SKM-1 treated with dmso at 0.1 percent for 144 hours (cell line): Measurements from ENCODE around the gene NUSAP1.
"Not testable (repeated sequence)": the region's sequence is repeated elsewhere in the genome, so short reads cannot be mapped to it uniquely, and the experiment has no call there.

Source experiments
- DNase-seq: peaks from one replicate; lab custom pipeline; 2025; ENCODE audit not compliant: unreplicated experiment; lab: John Stamatoyannopoulos, UW

The NUSAP1 gene, protein sequence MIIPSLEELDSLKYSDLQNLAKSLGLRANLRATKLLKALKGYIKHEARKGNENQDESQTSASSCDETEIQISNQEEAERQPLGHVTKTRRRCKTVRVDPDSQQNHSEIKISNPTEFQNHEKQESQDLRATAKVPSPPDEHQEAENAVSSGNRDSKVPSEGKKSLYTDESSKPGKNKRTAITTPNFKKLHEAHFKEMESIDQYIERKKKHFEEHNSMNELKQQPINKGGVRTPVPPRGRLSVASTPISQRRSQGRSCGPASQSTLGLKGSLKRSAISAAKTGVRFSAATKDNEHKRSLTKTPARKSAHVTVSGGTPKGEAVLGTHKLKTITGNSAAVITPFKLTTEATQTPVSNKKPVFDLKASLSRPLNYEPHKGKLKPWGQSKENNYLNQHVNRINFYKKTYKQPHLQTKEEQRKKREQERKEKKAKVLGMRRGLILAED

DNA sequence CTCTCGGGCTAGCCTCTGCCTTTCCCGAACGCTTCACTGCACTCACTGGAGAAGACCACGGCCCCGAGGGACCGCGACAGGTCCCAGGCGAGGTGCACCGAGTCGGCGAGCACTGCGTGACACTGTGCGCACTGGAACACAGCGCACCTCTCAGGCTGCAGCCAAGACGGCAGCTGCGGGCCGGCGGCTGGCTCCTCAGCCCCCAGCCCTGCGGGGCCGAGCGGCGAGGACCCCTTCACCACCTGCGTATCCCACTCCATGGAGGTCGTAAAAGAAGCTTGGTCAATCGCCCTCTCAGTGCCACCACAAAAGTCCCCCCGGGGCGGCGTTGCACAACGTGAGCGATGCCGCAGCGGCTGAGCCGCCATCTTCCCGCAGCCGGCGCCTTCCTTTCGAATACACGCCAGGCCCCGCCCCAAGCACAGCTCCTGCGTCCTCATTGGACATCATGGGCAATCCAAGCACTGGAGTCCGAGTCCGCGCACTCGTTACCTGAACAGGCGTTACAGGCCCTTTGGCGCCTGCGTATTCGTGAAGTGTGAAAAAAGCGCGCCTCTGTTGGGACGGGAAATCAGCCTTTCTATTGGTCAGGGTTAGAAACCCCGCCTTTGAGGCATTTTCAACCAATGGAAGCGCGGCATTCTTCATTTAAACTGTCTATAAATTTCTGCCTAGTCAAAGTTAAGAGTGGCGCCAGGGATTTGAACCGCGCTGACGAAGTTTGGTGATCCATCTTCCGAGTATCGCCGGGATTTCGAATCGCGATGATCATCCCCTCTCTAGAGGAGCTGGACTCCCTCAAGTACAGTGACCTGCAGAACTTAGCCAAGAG is at the start of gene NUSAP1, which contains the start of gene OIP5:
Gene NUSAP1 (plus strand): TSS at position 688 of the 832 bp plus-strand sequence. CDS start 77 bp downstream, at position 765.
Gene OIP5 (minus strand): TSS at position 398 of the 832 bp plus-strand sequence. CDS start 30 bp downstream, at position 368.
- peak; percentile 99 for DNase-seq

DNA sequence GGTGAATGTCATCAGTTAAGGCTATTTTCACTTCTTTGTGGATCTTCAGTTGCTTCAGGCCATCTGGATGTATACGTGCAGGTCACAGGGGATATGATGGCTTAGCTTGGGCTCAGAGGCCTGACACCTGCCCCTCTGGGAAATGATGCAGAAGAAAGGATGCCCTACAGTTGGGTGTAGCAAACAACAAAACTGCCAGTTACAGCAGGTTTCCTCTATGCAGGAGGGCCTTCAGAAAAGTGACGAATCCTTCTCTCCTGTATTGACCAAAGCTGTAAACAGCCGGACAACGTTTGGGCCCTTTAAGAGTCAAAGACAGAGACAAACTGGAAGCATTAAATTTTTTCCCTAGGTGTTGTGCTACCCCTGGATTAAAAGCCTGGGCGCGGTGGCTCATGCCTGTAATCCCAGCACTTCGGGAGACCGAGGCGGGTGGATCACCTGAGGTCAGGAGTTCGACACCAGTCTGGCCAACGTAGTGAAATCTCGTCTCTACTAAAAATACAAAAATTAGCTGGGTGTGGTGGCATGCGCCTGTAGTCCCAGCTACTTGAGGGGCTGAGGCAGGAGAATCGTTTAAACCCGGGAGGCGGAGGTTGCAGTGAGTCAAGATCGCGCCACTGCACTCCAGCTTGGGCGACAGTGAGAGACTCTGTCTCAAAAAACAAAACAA is 49.6 kb upstream of the NUSAP1 start:
- DNase-seq: not testable (repeated sequence)

DNA sequence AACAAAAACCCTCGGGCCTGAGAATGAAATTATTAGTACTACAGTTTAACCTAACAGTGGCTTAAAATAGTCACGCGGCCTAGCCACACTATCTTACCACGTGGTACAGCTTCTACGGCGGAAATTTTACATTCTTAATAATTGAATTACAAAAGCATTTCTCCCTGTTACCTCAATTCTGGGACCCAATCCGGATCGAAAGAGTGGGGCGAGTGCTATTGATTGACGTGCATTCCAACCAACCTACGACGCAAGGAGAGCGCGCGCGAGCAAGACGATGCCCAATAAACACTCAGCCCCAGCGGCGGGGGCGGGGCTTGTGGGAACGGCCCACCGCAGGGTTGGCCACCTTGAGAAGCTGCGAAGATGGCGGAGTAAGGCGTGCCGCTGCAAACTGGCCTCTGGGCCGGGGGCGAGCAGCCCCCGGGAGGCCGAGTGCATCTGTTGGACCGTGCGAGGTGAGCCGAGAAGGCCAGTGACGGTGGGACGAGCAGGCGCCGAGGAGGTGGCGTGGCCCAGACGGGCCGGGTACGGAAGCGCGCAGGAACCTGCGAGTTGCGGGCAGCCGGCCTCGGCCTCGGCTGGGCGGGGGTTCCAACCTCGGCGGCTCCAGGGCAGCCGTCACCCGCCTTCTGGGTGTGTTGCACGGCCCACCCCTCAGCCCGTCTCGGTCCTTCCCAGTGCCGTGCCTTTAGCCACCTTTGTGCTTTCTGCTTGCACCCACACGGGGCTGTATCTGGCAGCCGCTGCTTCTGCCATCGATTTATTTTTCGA is 48.8 kb upstream of the NUSAP1 start:
- peak; percentile 97 for DNase-seq

DNA sequence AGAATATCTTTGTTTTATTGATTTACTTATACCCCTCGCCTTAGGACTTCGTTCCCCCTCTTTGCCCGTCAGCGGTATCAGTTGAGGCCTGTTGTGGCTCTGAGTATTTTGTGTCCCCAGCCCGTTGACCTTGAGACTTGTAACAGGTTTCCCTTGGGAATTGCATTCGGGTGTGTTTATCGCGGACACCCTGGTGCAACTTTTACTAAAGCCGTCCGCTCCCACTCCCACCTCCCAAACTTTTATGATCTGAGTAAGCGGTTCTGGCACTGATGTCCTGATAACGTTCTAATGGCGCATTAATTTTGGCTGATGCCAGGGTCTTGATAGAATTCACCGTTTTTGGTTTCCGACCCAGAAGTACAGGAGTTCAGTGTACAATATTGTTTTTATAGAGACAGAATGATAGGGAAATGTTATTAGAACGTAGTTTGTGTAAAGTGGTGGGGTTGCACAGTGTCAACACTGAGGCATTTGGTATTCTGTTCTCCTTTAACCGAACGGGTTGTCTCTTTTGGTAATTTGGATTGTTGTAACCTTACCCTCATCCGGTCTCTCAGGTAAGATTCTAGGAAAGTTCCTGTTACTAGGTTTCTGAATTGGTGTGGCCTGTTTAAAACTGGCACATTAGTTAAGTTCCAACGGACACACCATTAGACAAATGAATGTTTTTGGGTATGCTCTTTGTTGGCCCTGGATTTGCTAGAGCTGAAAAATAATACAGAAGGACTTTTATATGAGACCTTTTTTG is 48.1 kb upstream of the NUSAP1 start:
- no peak for DNase-seq

DNA sequence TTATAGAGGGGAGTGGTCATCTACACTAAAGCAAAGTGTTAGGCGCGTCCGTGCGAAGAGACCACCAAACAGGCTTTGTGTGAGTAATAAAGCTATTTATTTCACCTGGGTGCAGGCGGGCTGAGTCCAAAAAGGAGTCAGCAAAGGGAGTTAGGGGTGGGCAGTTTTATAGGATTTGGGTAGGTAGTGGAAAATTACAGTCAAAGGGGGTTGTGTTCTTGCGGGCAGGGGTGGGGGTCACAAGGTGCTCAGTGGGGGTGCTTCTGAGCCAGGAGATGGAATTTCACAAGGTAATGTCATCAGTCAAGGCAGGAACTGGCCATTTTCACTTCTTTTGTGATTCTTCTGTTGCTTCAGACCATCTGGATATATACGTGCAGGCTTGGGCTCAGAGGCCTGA is 47.4 kb upstream of the NUSAP1 start:
- no peak for DNase-seq

DNA sequence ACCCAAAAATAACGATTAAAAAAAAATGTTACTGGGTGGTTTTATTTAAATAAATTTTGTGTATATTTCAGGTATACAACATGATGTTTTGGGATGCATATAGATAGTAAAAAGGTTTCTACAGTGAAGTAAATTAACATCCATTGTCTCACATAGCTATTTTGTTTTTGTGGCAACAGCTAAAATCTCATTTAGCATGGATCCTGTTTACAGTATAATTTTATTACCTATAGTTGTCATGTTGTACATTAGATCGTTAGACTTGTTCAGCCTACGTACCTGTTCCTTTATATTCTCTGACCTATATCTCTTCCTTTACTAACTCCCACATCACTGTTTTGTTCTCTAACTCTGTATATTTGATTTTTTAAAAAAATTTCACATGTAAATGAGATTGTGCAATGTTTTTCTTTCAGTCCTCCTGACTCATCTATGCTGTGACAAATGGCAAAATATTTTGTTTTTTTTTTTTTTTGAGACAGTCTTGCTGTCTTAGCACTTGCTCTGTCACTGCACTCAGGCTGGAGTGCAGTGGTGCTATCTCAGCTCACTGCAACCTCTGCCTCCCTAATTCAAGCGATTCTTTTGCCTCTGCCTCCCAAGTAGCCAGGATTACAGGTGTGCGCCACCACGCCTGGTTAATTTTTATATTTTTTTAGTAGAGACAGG is 45.9 kb upstream of the NUSAP1 start:
- no peak for DNase-seq

DNA sequence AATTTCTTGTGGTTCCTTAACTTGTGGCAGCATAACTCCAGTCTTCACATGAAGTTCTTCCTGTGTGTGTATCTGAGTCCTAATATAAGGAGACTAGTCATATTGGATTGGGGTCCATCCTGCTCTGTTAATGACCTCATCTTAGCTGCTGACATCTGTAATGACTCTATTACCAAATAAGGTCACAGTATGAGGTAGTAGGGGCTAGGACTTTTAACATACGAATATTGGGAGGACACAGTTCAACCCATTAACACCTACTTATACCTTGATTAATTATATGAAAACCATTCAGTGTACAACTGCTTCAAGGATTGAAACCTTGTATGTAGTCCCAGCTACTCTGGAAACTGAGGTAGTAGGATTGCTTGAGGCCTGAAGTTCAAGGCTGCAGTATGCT is 44.2 kb upstream of the NUSAP1 start:
- no peak for DNase-seq

DNA sequence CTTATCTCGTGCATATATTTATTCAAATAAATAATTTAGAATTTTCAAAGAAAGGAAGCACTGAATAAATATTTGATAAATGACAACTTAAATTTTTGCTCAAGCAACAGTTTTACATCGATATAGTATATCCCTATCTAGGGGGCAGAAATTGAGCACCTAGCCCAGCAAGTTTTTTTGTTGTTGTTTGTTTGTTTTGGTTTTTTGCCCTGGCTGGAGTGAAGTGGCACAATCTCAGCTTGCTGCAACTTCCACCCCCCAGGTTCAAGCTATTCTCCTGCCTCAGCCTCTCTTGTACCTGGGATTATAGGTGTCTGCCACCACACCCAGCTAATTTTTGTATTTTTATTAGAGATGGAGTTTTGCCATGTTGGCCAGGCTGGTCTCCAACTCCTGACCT is 42.7 kb upstream of the NUSAP1 start:
- DNase-seq: no peak

DNA sequence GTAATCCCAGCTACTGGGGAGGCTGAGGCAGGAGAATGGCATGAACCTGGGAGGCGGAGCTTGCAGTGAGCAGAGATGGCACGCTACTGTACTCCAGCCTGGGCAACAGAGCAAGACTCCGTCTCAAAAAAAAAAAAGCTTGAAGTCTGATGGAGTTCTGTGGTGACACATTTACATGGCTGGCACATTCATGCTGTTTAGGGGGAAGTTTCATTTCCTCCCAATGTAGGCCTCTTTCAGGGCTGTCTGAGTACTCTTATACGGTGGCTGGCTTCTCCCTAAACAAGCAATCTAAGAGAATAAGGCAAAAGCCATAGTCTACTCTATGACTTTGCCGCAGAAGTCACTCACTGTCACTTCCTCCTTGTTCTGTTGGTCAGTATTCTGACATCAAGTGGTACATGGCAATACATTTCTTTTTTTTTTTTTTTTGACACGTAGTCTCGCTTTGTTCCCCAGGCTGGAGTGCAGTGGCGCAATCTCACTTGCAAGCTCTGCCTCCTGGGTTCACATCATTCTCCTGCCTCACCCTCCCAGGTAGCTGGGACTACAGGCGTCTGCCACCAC is 41.5 kb upstream of the NUSAP1 start:
- peak; percentile 73 for DNase-seq

DNA sequence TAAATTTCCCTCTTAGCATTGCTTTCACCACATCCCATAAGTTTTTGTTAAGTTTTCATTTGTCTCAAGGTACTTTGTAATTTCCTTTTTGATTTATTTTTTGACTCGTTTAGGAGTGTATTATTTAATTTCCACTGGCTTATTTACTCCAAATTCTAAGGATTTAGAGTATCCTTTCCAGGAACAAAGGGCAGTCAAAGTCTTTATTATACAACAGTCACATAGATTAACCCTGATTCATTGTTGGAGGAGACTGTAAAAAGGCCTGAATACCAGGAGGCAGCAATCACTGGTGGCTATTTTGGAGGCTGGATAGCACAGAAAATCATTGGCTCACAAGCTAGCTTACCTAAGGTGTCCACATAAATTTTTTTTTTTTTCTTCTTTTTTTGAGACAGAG is 40.2 kb upstream of the NUSAP1 start:
- no peak for DNase-seq

DNA sequence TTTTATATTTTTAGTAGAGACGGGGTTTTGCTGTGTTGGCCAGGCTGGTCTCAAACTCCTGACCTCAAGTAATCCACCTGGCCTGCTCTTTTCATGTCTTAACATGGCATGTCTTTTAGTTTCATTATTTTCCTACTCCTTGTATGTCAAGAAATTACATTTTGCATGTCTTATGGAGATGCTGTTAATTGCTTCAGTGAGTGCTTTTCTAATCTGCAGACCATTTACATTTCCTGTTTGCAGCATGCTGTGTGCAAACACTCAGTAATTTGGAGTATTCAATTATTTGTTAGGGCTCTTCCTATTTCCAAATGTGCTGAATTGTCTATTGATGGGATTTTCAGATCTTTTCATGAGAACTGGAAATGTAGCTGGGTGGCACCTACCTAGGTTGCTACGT is 31.5 kb upstream of the NUSAP1 start:
- DNase-seq: not testable (repeated sequence)

DNA sequence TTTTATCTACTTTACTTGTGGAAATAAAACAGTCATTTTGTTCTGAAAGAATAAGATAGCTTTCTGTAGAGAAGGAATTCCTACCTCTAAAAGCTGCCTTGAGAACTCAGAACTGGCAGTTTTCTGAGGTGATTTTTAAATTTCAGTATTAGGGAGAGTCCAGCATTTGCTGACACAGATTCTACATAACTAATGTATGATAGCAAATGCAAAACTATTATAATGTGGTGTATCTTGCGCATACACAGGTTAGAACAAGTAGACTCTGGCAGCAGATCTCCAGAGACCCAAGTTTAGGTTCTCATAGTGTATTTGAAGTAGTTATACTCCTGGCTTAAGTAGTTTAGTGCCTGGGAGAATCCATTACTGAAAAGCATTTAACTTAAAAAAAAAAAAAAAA is 31.1 kb upstream of the NUSAP1 start:
- no peak for DNase-seq

DNA sequence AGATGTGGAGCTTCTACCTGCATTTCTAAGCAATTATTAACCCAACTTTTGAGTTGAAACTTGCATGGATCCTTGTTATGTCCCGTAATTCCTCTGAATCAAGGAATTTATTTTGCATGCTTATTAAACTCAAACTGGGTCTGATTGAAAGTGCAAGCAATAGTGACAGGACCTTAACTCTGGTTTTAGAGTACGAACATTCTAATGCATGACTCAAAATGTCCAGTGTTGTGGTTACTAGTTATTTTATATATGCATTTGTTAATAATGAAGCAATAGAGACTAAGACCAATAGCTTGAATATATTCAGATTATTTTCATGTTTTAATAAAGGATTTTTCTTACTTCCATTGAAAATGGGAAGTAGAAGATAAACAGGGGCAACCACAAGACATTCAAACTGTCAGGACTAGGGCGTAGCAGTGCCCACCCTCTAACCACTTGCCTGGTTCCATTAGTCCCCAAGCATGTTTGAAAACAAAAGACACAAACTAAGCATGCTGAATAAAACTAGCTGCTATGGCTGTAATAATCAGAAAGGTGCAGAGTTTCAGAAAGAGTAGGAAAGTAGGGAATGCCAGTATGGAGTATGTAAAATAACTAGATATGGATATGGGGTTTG is 28.4 kb upstream of the NUSAP1 start:
- no peak for DNase-seq

DNA sequence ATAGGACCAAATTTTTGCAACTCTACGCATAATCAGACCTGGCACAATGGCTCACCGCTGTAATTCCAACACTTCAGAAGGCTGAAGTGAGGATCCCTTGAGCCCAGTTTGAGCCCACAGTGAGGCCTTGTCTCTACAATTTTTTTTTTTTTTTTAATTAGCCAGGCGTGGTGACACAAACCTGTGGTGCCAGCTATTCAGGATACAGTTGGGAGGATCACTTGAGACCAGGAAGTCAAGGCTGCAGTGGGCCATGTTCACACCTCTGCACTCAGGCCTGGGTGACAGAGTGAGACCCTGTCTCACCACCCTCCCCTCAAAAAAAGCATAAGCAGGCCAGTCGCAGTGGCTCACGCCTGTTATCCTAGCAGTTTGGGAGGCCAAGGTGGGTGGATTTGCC is 25.0 kb upstream of the NUSAP1 start:
- DNase-seq: no peak

DNA sequence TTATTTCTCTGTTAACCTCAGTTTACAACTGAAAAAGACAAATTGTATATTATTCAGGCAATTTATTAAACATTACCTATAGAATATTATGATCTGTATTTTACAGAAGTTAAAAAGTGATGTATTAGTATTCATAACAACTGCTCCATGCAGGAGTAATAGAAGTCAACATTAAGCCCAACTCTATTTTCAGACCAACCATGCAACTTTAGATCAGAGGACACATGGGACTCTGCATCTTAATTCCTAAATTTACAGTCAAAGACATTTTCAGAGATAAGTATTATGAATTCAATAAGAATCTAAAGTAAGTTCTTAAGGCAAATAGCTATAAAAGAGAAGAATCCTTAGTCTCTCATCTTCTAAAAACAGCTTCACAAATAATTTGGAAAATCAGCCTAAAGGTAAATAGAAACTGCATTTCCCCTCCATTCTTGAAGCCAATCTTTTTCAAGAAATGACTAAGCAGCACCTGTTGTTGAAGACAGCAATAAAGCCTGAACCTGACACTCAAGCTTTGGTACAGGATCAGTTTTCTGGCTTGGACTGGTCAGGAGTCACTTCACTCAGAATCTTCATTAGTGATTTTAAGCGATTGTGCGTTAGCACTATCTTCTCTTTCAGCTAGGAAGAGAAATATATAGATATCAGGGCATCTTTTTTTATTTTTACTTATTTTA is 23.3 kb upstream of the NUSAP1 start:
- no peak for DNase-seq

DNA sequence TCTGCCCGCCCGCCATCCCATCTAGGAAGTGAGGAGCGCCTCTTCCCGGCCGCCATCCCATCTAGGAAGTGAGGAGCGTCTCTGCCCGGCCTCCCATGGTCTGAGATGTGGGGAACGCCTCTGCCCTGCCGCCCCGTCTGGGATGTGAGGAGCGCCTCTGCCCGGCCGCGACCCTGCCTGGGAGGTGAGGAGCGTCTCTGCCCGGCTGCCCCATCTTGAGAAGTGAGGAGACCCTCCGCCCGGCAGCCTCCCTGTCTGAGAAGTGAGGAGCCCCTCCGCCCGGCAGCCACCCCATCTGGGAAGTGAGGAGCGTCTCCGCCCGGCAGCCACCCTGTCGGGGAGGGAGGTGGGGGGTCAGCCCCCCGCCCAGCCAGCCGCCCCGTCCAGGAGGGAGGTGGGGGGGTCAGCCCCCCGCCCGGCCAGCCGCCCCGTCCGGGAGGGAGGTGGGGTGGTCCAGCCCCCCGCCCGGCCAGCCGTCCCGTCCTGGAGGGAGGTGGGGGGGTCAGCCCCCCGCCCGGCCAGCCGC is 11.8 kb upstream of the NUSAP1 start:
- DNase-seq: not testable (repeated sequence)

DNA sequence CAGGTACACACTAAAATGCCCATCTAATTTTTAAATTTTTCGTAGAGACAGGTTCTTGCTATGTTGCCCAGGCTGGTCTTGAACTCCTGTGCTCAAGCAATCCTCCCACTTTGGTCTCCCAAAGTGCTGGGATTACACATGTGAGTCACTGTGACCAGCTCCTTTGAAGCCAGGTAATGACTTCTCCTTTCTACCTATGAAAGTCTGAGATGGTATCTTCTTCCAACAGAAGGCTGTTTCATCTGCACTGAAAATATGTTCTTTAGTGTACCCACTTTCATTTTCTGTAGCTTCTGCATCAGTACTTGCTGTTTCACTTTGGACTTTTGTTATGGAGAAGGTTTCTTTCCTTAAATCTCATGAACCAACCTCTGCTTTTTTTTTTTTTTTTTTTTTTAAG is 9.1 kb upstream of the NUSAP1 start:
- no peak for DNase-seq

DNA sequence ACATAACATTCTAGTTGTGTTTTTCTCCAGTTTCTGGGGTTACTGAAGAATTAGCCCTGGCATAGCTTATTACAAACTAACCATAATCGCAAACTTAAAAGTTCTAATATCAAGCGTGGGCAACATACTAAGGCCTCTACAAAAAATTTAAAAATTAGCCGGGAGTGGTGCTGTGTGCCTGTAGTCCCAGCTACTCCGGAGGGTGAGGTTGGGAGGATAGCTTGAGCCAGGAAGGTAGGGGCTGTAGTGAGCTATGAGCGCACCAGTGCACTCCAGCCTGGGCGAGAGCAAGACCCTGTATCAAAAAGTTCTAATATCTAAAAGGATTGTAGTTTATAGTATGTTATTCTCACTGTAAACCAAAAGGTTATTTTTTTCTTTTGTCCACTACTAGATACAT is 1.4 kb upstream of the NUSAP1 start:
- DNase-seq: no peak
